Measurements from ENCODE around the gene SPATA1. TPM values are rescaled to one million over a fixed set of nuclear protein-coding genes. Genes with fewer than 3 reads are reported as not detected.

Gene SPATA1
- total RNA-seq, 2 donors from 2014 or later: 0.95 to 3.0 TPM

DNA sequence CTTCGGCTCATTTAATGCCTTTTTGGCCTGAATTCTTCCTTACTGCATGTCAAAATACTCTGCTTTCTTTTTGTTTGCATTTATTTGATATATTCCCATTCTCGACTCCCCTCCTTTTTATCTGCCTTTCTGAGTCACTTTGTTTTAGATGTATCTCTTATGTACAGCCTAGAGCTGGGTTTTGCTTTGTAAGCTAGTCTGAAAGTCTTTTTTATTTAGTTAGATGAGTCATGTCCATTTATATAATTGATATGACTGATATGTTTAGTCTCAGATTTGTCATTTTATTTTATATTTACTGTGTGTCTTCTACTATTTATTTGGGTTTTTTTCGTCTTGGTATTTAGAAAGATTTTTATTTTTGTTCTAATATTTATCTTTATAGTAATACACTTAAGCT, 33.8 kb downstream of the SPATA1 start:
- Mint-ChIP-seq H3K27ac (peak overlapping the region in 1 of 2 donors; percentile 14), H3K4me3 (no peak overlapping the region), H3K4me1 (ENCODE audit: low read depth in 2 of 2) (peaks cover 0 to 11% of the 10 kb centered on the region in 2 donors), H3K27me3 (no peaks in the 10 kb centered on the region), H3K9me3 (no peaks in the 10 kb centered on the region), H3K36me3 (peaks cover 6% of the 10 kb centered on the region)
- no peak for ATAC-seq
- no peak for DNase-seq (ENCODE audit: low spot score)

DNA sequence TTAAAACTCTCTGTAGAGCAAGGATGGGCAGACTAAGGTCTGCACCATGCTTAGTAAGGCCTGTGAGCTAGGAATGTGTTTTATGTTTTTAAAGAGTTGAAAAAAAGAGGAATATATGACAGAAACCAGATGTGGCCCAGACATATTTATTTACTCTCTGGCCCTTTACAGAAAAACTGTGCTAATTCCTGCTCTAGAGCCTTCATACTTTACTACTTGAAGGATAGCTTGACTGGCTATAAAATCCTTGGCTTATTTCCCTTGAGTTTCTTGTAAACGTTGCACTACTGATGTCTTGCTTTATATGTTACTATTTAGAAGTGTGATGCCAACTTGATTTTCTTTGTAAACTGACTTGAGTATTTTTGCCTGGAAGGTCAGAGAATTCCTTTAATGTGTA, 34.6 kb downstream of the SPATA1 start:
- Mint-ChIP-seq H3K27me3 (no peaks in the 10 kb centered on the region), H3K36me3 (peaks cover 6% of the 10 kb centered on the region), H3K4me3 (no peak overlapping the region), H3K9me3 (no peaks in the 10 kb centered on the region), H3K27ac (peak overlapping the region in 1 of 2 donors; percentile 14), H3K4me1 (ENCODE audit: low read depth in 2 of 2) (peaks cover 0 to 11% of the 10 kb centered on the region in 2 donors)
- no peak for ATAC-seq
- no peak for DNase-seq (ENCODE audit: low spot score)

DNA sequence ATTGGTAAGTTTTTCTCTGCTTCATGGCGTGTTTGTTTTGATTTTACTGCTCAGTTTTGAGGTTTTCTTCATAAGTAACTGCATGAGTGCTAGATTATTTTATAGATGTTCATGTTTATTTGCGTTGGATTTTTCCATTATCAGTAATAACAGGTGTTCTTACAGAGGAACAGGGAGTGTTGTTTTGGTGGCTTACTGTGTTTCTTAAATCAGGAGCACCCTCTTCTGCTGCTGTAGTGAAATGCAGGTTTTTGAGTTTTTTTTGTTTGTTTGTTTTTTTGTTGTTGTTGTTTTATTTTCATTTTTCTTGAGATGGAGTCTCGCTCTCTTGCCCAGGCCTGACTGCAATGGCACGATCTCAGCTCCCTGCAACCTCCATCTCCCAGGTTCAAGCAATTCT, 35.5 kb downstream of the SPATA1 start:
- no peaks in the 10 kb centered on the region for H3K9me3 Mint-ChIP-seq
- no peaks in the 10 kb centered on the region for H3K27me3 Mint-ChIP-seq
- peaks cover 6% of the 10 kb centered on the region for H3K36me3 Mint-ChIP-seq
- H3K4me3 Mint-ChIP-seq: no peak overlapping the region
- no peak for DNase-seq (ENCODE audit: low spot score)
- no peak overlapping the region for H3K27ac Mint-ChIP-seq
- peaks cover 0 to 11% of the 10 kb centered on the region in 2 donors for H3K4me1 Mint-ChIP-seq (ENCODE audit: low read depth in 2 of 2)
- no peak for ATAC-seq

DNA sequence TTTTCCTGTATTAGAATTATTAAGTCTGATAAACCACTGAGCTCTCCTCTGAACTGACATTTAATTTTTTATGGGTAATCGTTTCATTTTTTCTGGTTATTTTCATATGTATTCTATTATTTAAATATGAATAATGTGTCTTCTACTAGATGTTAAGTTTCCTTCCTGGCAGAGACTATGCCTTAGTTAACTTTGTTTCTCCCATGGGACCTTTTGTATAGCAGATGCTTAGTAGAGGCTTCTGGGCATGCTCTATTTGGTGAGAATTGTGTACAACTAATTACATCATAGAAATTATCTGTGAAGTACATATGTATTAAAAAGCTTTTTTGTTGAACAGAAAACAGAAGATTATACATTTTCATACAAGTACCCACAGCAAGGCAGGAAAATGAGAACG, 44.6 kb downstream of the SPATA1 start:
- Mint-ChIP-seq H3K27ac (no peak overlapping the region), H3K36me3 (no peaks in the 10 kb centered on the region), H3K4me1 (ENCODE audit: low read depth in 2 of 2) (no peaks in the 10 kb centered on the region), H3K27me3 (no peaks in the 10 kb centered on the region), H3K4me3 (no peak overlapping the region), H3K9me3 (no peaks in the 10 kb centered on the region)
- no peak for DNase-seq (ENCODE audit: low spot score)
- no peak for ATAC-seq

DNA sequence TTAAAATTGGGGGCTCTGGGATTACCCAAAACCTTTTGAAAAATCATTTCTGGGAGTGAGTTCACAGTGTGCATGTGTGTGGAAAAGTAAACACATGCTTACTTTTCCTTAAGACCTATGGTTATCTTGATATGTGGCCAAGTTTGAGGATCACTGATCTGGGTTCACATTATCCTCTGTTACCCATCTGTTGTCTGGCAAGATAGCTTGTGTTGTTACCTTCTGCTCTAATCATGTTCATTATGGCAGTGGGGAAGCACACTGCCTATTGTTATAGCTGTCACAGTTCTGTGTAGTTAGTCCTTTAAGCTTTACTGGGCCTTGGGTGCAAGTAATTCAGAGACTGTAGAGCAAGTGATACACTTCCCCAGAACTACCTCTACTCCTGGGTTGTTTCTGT, 63.0 kb downstream of the SPATA1 start:
- Mint-ChIP-seq H3K4me1 (ENCODE audit: low read depth in 2 of 2) (peaks cover 35 to 38% of the 10 kb centered on the region in 2 donors), H3K27me3 (no peaks in the 10 kb centered on the region), H3K27ac (no peak overlapping the region)

DNA sequence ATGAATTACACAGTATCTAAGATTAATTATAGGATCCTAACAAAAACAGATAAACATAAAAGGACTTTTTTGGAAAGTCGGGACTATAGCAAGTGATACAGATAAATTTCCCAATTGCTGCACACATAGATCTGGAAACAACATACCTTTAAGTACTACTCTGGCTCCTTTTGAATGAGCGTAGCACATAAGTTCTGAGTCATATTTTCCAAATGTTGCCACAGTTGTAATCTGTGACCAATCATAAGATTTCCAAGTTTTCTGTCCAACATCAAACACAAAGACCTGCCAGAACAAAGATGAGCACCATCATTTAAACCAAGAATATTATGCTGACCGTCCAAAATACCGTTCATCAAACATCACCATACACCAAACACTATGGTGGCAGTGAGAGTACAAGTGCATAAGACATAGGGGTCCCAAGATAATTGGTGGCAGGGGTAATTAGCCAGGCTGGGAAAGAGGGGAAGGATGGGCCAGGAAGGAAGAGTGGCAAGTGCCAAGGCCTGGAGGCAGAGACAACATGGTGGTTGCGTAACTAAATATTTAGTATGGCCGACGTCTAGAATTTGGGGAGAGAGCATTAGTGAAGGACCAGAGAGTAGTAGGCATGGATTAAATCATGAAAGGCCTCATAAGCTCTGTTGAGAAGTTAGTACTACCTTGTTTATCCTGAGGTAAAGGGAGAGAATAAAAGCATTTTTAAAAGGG, 64.4 kb downstream of the SPATA1 start:
- Mint-ChIP-seq H3K4me1 (ENCODE audit: low read depth in 2 of 2) (peaks cover 41 to 44% of the 10 kb centered on the region in 2 donors), H3K27ac (peak overlapping the region; percentile 92 to 99), H3K36me3 (peaks cover 29% of the 10 kb centered on the region), H3K9me3 (no peaks in the 10 kb centered on the region), H3K4me3 (peak overlapping the region; percentile 4), H3K27me3 (no peaks in the 10 kb centered on the region)
- DNase-seq (ENCODE audit: low spot score): no peak
- ATAC-seq: no peak

More for the DNA sequence above, 63.0 kb downstream of the SPATA1 start:
- Mint-ChIP-seq H3K4me3 (no peak overlapping the region), H3K9me3 (no peaks in the 10 kb centered on the region), H3K36me3 (peaks cover 29% of the 10 kb centered on the region)
- no peak for DNase-seq (ENCODE audit: low spot score)
- no peak for ATAC-seq

DNA sequence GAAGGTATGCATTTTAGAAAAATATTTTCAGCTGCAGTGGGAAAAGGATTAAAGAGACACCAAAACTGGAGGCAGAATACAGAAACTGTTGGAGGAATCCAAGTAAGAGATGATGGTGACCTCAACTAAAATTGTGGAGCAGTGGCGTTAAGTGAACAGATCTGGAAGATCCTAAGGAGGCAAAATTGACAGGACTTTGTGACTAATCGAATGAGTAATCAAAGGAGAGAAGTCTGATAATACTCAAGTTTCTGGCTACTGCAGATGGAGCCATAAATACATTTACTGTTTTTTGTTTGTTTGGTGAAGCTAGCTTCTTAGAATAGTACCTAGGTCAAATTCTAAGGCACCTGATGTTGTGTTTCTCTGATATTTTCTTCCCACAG, 65.0 kb downstream of the SPATA1 start:
- Mint-ChIP-seq H3K4me1 (ENCODE audit: low read depth in 2 of 2) (peaks cover 41 to 44% of the 10 kb centered on the region in 2 donors), H3K27me3 (no peaks in the 10 kb centered on the region), H3K36me3 (peaks cover 29% of the 10 kb centered on the region), H3K27ac (peak overlapping the region; percentile 92 to 99), H3K4me3 (peak overlapping the region; percentile 68), H3K9me3 (no peaks in the 10 kb centered on the region)
- DNase-seq (ENCODE audit: low spot score) (no peak), ATAC-seq (no peak)

DNA sequence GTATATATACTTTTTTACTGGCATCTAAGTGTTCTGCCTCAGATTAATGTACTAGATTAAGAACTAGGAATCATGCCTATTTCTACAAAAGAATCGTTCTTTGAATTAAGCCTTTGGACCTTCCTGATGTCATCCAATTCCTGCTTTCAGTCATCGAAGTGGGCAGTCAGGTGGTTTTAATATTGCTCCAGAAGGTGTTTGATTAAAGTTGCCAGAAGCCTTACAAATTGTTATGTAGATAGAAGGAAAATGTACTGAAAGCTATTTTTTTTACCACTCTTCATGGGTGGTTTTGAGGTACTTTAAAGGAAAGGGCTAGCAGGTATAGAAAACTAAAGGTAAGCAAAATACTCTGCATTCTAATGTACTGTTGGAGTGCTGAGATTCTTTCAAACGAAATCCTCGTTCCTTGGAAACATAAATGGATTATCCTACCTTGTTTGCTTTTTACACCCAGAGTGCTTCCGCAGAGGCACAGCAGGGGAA, 67.3 kb downstream of the SPATA1 start:
- Mint-ChIP-seq H3K36me3 (peaks cover 21% of the 10 kb centered on the region), H3K27ac (peak overlapping the region; percentile 92 to 99), H3K27me3 (no peaks in the 10 kb centered on the region), H3K4me3 (peak overlapping the region; percentile 98), H3K9me3 (no peaks in the 10 kb centered on the region), H3K4me1 (ENCODE audit: low read depth in 2 of 2) (peaks cover 37 to 38% of the 10 kb centered on the region in 2 donors)
- no peak for DNase-seq (ENCODE audit: low spot score)
- no peak for ATAC-seq

DNA sequence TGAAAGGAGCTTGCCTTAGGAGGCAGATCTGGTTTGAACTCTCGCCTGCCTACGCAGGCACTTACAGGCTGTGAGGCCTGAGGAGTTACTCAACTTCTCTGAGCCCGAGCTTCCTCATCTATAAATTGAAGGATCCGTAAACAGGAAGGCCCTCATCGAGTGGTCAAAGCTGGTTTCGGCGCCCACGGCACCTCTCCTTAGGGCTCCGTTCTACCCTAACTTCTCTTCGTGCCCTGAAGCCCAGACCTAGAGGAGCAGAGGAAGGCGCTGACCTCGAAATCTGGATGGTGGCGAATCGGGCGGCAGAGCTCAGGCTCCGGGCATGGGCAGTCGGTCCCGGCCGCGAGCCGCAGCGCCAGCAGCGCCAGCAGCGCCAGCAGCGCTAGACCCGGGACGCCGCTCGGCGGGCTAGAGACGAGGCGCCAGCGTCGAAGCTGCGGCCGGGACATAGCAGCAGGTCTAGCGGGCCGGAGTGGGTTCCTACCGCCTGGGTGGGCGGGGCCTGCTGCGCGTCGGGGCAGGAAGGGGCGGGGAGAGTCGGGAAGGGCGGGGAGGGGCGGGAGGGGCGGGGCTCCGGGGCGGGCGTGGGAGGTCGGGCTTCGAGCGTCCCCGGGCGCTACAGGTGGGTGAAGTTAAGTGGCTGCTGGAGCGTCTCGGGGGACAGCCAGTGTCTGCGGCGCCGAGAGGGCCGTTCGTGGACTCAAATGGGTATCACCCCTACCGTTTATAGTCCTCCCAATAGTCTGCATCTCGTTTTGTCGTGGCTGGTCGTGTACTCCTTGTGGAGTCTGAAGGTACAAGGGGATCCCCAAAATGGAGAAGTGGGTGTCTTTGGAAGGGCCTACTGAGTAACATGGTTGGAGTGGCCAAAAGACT, 68.0 kb downstream of the SPATA1 start, which contains the start of gene CTBS:
Gene CTBS (minus strand): TSS at position 474 of the 876 bp plus-strand sequence. CDS start 25 bp downstream, at position 449.
- Mint-ChIP-seq H3K27me3 (no peaks in the 10 kb centered on the region), H3K36me3 (peaks cover 17% of the 10 kb centered on the region), H3K27ac (peak within 1 kb of the TSS; percentile 92 to 99), H3K4me3 (peak within 1 kb of the TSS; percentile 98), H3K4me1 (ENCODE audit: low read depth in 2 of 2) (peaks cover 34 to 38% of the 10 kb centered on the region in 2 donors), H3K9me3 (no peaks in the 10 kb centered on the region)
- ATAC-seq (peak; percentile 95 to 97), DNase-seq (ENCODE audit: low spot score) (peak; percentile 90)

DNA sequence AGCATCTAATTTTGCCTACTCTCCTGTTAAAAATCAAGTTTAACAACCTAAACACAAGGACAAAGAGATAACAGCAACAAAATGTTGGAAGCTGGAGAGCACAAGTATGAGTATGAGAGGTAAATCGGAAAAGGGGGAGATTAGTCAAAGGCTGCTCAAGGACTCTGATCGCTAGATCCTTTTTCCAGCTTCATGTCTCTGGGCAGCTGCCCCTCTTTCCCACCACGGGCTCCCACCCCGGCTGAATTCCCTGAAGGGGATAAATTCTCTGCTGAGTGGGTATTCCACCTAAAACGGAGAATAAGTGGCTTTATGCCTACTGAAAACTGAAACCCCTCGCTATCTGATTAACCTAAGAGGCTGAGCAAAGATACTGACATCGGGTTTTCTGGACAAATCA, 68.8 kb downstream of the SPATA1 start:
- Mint-ChIP-seq H3K36me3 (peaks cover 17% of the 10 kb centered on the region), H3K27ac (peak overlapping the region; percentile 92 to 99), H3K27me3 (peaks cover 0 to 1% of the 10 kb centered on the region in 2 donors), H3K4me3 (peak overlapping the region; percentile 98), H3K4me1 (ENCODE audit: low read depth in 2 of 2) (peaks cover 34 to 38% of the 10 kb centered on the region in 2 donors), H3K9me3 (no peaks in the 10 kb centered on the region)
- ATAC-seq: no peak
- no peak for DNase-seq (ENCODE audit: low spot score)

DNA sequence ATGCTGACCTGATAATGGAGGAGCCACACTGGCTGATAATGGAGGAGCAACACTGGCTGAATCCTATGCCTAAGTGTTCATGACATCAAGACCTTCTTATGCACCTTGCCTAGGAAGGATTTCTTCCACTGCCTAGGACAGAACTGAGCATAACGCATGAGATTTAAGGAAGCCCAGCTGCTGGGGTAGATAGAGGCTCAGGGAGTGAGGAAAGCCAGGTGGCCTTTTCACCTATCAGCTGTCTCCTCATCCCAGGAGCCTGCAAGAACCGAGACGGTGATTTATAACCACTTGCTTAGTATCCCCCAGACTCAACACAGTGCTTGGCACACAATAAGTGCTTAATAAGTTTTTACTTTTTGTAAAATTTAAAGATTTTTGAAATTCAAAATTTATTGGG, 75.5 kb downstream of the SPATA1 start:
- H3K27me3 Mint-ChIP-seq: peaks cover 5 to 14% of the 10 kb centered on the region in 2 donors
- H3K27ac Mint-ChIP-seq: no peak overlapping the region
- no peaks in the 10 kb centered on the region for H3K4me1 Mint-ChIP-seq (ENCODE audit: low read depth in 2 of 2)
- DNase-seq (ENCODE audit: low spot score): no peak
- no peaks in the 10 kb centered on the region for H3K36me3 Mint-ChIP-seq
- H3K4me3 Mint-ChIP-seq: no peak overlapping the region
- no peak for ATAC-seq
- H3K9me3 Mint-ChIP-seq: no peaks in the 10 kb centered on the region

DNA sequence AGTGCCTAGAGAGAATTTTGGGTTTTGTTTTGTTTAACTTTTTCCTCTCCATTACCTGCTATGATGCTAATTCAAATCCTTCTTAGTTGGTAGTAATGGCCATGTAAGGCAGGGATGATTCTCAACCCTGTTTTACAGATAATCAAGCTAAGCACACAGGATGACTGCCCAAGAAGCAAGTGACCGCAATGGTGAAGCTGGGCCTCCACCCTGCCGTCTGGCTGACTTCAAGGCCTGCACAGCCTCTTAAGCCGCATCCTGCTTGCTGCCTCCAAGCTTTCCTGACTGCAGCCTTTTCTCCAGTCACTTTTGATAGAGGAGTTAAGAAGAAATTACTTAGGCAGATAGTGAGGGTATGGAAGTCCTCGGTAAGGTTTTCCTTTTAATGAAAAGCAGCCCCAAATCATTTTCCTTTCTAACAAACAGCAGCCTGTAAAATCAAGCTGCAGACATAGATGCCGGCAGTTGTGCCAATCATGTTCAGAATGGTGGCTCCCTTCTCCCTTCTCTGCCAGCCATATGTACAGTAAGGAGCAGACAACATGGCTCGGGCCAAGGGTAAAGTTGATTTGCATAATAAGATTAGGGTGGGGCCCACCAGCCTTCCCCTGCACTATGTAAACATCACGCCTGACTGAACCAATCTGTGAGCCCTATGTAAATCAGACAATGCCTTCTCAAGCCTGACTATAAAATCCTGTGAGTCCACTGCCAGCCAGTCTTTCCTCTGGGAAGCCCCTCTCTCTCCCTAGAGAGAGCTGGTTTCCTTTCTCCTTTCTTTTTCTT, 76.8 kb downstream of the SPATA1 start:
- H3K4me1 Mint-ChIP-seq (ENCODE audit: low read depth in 2 of 2): no peaks in the 10 kb centered on the region
- ATAC-seq (no peak), DNase-seq (ENCODE audit: low spot score) (no peak)
- no peak overlapping the region for H3K27ac Mint-ChIP-seq
- no peak overlapping the region for H3K4me3 Mint-ChIP-seq
- no peaks in the 10 kb centered on the region for H3K36me3 Mint-ChIP-seq
- H3K27me3 Mint-ChIP-seq: peaks cover 7 to 14% of the 10 kb centered on the region in 2 donors
- H3K9me3 Mint-ChIP-seq: no peaks in the 10 kb centered on the region

DNA sequence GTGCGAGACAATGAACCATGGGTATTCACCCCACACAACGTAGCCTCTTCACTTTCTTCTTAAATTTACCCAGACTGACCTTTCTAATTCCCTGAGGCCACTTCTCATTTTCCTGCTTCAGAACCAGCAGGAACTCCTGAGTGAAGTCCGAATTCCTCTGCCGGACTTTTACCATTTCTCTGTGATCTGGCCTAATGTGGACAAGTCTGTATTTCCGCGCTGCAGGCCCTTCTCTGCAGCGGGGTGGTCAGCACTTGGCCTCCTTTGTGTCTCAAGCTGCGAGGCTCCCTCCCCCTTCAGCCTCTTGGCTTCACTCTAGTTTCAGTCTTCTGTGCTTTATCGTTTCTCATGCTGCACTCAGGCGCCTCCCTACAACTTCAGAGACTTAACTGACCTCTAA, 77.5 kb downstream of the SPATA1 start:
- Mint-ChIP-seq H3K36me3 (no peaks in the 10 kb centered on the region), H3K9me3 (no peaks in the 10 kb centered on the region), H3K27ac (no peak overlapping the region), H3K27me3 (peaks cover 7 to 14% of the 10 kb centered on the region in 2 donors), H3K4me1 (ENCODE audit: low read depth in 2 of 2) (no peaks in the 10 kb centered on the region), H3K4me3 (no peak overlapping the region)
- no peak for DNase-seq (ENCODE audit: low spot score)
- no peak for ATAC-seq
